Calu3 (cell line): ENCODE results near the gene AREL1. TPM values are rescaled to one million over a fixed set of nuclear protein-coding genes. Genes with fewer than 3 reads are reported as not detected.

Experiments used
- BruUV-seq: library from RNA; stranded (reverse); fragments of 400-500 nt; replicated peaks from 2 replicates; lab custom pipeline; 2021; lab: Mats Ljungman, UMichigan
- CTCF ChIA-PET: fragments of 300-600 bp; sonication (Branson Sonifier 250); formaldehyde crosslinking; loops from one replicate; lab custom pipeline; 2022; ENCODE audit warnings: antibody characterized with exemption; lab: Charles Lee
- DNase-seq: peaks from one replicate; pipeline ENCODE4 v3.0.0; 2022
- H3K27ac Mint-ChIP-seq: one replicate; pipeline ENCODE4 v1.8.0; 2022; ENCODE audit warnings: mixed read lengths; ENCODE audit not compliant: unreplicated experiment
- H3K27me3 Mint-ChIP-seq: one replicate; pipeline ENCODE4 v1.8.0; 2022; ENCODE audit warnings: mixed read lengths; ENCODE audit not compliant: unreplicated experiment
- H3K36me3 Mint-ChIP-seq: one replicate; pipeline ENCODE4 v1.8.0; 2022; ENCODE audit warnings: mild to moderate bottlenecking, moderate library complexity, mixed read lengths; ENCODE audit not compliant: insufficient read depth, unreplicated experiment
- H3K4me1 Mint-ChIP-seq: one replicate; pipeline ENCODE4 v1.8.0; 2022; ENCODE audit warnings: mild to moderate bottlenecking, low read depth, mixed read lengths; ENCODE audit not compliant: unreplicated experiment
- H3K4me3 Mint-ChIP-seq: one replicate; pipeline ENCODE4 v1.8.0; 2022; ENCODE audit warnings: mild to moderate bottlenecking, low read depth, moderate library complexity, mixed read lengths; ENCODE audit not compliant: unreplicated experiment
- H3K9me3 Mint-ChIP-seq: one replicate; pipeline ENCODE4 v1.8.0; 2022; ENCODE audit warnings: low read depth, mixed read lengths; ENCODE audit not compliant: unreplicated experiment
- intact Hi-C: fragments of 100-400 bp; cut with micrococcal nuclease; formaldehyde crosslinking; loops from one replicate; pipeline ENCODE4 v1.10.0; 2022; ENCODE audit not compliant: unreplicated experiment
- total RNA-seq: library from RNA; stranded (reverse); gene quantifications from 2 replicates; pipeline ENCODE4 v1.2.3, GENCODE V29; 2022
- TF ChIP-seq, protein P1 (sequence below): fragments of 200-600 bp; IDR thresholded peaks from one replicate; pipeline ENCODE4 v1.8.0; 2022; ENCODE audit warnings: antibody characterized with exemption; ENCODE audit not compliant: unreplicated experiment

Gene AREL1
- total RNA-seq, 1 experiment from 2014 or later = 31.9 TPM

DNA sequence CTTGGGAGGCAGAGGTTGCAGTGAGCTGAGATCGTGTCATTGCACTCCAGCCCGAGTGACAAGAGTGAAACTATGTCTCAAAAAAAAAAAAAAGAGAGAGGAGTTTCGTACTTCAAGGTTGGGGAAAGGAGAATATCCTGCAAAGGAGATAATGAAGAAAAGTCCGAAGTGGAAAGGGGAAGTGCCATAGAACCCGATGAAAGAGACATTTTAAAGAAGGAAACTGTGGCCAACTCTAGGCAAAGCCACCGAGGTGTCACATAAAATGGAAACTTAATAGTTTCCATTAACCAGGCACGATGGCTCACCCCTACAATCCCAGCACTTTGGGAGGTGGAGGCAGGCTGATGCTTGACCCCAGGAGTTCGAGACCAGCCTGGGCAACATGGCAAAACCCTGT is 85.8 kb downstream of the AREL1 start:
- no peak overlapping the region for H3K27ac Mint-ChIP-seq
- H3K27me3 Mint-ChIP-seq = peaks cover 11% of the 10 kb centered on the region
- no TSS peak for BruUV-seq
- H3K36me3 Mint-ChIP-seq = no peaks in the 10 kb centered on the region
- intact Hi-C loops = no loop called here
- TF ChIP-seq, protein P1, sequence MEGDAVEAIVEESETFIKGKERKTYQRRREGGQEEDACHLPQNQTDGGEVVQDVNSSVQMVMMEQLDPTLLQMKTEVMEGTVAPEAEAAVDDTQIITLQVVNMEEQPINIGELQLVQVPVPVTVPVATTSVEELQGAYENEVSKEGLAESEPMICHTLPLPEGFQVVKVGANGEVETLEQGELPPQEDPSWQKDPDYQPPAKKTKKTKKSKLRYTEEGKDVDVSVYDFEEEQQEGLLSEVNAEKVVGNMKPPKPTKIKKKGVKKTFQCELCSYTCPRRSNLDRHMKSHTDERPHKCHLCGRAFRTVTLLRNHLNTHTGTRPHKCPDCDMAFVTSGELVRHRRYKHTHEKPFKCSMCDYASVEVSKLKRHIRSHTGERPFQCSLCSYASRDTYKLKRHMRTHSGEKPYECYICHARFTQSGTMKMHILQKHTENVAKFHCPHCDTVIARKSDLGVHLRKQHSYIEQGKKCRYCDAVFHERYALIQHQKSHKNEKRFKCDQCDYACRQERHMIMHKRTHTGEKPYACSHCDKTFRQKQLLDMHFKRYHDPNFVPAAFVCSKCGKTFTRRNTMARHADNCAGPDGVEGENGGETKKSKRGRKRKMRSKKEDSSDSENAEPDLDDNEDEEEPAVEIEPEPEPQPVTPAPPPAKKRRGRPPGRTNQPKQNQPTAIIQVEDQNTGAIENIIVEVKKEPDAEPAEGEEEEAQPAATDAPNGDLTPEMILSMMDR = no peak
- DNase-seq = no peak
- H3K4me1 Mint-ChIP-seq = peaks cover 9% of the 10 kb centered on the region
- H3K4me3 Mint-ChIP-seq = no peak overlapping the region
- H3K9me3 Mint-ChIP-seq = no peaks in the 10 kb centered on the region
- CTCF ChIA-PET = no interaction called here

DNA sequence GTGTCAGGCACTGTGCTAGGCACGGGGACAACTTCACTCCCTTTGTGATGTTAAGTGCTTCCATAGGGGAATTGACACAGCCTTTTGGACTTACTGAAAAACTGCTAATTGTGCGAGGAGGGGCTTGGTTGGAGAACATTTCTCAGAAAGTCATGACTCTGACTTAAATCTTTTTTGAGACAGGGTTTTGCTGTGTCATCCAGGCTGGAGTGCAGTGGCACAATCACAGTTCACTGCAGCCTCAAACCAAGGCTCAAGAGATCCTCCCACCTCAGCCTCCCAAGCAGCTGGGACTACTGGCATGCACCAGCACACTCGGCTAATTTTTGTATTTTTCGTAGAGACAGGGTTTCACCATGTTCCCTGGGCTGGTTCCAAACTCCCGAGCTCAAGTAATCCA is 90.6 kb downstream of the AREL1 start:
- H3K27ac Mint-ChIP-seq = no peak overlapping the region
- TF ChIP-seq, protein P1 = no peak
- DNase-seq = no peak
- CTCF ChIA-PET = no interaction called here
- H3K4me1 Mint-ChIP-seq = peaks cover 56% of the 10 kb centered on the region
- H3K27me3 Mint-ChIP-seq = peaks cover 11% of the 10 kb centered on the region
- peaks cover 2% of the 10 kb centered on the region for H3K9me3 Mint-ChIP-seq
- BruUV-seq = no TSS peak
- H3K4me3 Mint-ChIP-seq = no peak overlapping the region
- H3K36me3 Mint-ChIP-seq = peaks cover 14% of the 10 kb centered on the region
- intact Hi-C loops = no loop called here

DNA sequence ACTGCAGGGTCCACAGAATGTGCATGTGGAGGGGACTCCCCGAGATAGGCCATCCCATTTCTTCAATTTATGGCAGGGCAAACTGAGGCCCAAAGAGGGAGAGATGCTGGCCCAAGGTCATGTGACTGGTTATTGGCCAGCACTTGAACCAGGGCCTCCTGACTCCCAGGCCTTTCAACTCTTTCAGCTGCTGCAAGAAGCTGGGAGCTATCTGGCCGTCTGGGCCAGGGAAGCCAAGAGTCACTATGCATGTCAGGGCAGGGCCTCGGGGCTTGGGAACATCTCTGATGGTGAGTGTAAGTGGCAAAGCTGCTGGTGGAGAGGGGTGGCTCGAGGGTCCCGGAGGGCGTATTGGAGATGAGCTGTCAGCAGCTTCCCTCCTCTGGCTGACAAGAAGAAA is 91.3 kb downstream of the AREL1 start:
- no TSS peak for BruUV-seq
- Mint-ChIP-seq H3K36me3 (peaks cover 16% of the 10 kb centered on the region), H3K9me3 (peaks cover 2% of the 10 kb centered on the region), H3K4me3 (no peak overlapping the region), H3K27me3 (peaks cover 11% of the 10 kb centered on the region), H3K4me1 (peaks cover 60% of the 10 kb centered on the region), H3K27ac (no peak overlapping the region)
- CTCF ChIA-PET = interaction anchor here (1.4 kb wide), 1 partner anchor 13 kb away, joined by 6 read pairs; no protein-coding TSS in a partner anchor
- intact Hi-C loops = no loop called here
- DNase-seq = no peak
- TF ChIP-seq, protein P1 = no peak

DNA sequence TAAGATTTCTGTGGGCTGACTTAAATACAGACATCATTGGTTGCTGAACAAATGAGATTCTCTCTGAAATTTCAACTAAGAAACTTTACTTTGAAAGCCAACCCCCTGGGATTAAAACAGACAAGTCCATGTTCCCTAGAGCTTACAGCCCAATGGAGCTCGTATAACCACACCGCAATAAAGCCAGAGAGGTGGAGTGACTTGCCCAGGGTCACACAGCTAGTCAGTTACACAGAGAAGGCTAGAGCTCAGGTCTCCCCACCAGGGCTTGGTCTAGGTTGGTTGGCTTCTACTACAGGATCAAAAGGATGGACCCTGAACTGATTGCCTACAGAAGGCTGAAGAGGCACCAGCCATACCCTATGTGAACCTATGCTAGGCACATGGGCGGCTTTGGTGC is 92.0 kb downstream of the AREL1 start:
- intact Hi-C loops = no loop called here
- CTCF ChIA-PET = interaction anchor here (0.8 to 1.4 kb wide), 3 partner anchors 9 to 48 kb away, joined by 3 to 6 read pairs (median 4); partner anchors contain the start of gene LTBP2
- no peak for DNase-seq
- TF ChIP-seq, protein P1 = no peak
- peak overlapping the region; percentile 81 for H3K27ac Mint-ChIP-seq
- peaks cover 2% of the 10 kb centered on the region for H3K9me3 Mint-ChIP-seq
- peaks cover 66% of the 10 kb centered on the region for H3K4me1 Mint-ChIP-seq
- H3K27me3 Mint-ChIP-seq = peaks cover 11% of the 10 kb centered on the region
- peaks cover 21% of the 10 kb centered on the region for H3K36me3 Mint-ChIP-seq
- no peak overlapping the region for H3K4me3 Mint-ChIP-seq
- BruUV-seq = no TSS peak
